Measurements from ENCODE around the gene EIF2B5.

EIF2B5 gene

DNA sequence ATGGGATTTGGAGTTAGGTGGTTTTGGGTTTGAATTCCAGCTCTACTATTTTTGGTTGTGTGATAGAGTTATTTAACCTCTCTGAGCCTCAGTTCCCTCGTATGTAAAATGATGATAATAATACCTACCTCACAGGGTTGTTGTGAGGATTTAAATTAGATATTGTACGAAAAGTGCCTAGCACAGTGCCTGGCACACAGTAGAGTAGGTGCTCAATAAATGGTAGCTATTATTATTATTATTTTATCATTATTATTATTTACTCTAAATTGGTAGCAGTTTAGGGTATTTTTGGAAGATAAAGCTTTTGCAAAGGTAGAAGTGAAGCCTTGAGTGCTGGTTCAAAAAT lies 38.2 kb downstream of the EIF2B5 start:
- TF ChIP-seq, protein P1, sequence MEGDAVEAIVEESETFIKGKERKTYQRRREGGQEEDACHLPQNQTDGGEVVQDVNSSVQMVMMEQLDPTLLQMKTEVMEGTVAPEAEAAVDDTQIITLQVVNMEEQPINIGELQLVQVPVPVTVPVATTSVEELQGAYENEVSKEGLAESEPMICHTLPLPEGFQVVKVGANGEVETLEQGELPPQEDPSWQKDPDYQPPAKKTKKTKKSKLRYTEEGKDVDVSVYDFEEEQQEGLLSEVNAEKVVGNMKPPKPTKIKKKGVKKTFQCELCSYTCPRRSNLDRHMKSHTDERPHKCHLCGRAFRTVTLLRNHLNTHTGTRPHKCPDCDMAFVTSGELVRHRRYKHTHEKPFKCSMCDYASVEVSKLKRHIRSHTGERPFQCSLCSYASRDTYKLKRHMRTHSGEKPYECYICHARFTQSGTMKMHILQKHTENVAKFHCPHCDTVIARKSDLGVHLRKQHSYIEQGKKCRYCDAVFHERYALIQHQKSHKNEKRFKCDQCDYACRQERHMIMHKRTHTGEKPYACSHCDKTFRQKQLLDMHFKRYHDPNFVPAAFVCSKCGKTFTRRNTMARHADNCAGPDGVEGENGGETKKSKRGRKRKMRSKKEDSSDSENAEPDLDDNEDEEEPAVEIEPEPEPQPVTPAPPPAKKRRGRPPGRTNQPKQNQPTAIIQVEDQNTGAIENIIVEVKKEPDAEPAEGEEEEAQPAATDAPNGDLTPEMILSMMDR (IDR thresholded peaks at IDR 0.05), result no peak
- no peak for DNase-seq (ENCODE audit: low spot score)
- Histone ChIP-seq H3K27ac (peak overlapping the region in 1 of 2 donors; percentile 64), H3K4me3 (no peak overlapping the region)

DNA sequence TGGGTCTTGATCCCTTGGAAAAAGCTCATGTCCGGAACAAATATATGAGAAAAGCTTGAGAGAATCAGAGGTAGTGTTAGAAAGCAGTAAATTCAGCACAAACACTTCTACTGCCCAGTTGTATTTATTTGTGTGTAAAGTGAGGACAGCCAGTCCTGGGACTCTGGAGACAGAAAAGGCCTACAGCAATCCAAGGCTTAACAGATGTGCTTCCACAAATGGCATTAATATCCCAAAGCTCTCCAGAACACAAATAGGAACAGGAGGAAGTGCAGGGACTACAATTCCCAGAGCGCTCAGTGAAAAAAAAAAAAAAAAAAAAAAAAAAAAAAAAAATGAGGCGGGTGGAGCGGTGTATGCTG lies 39.1 kb downstream of the EIF2B5 start:
- peak overlapping the region; percentile 21 to 64 for H3K27ac ChIP-seq
- no peak for DNase-seq (ENCODE audit: low spot score)
- H3K4me3 ChIP-seq, result no peak overlapping the region
- TF ChIP-seq, protein P1 (IDR thresholded peaks at IDR 0.05), result no peak

DNA sequence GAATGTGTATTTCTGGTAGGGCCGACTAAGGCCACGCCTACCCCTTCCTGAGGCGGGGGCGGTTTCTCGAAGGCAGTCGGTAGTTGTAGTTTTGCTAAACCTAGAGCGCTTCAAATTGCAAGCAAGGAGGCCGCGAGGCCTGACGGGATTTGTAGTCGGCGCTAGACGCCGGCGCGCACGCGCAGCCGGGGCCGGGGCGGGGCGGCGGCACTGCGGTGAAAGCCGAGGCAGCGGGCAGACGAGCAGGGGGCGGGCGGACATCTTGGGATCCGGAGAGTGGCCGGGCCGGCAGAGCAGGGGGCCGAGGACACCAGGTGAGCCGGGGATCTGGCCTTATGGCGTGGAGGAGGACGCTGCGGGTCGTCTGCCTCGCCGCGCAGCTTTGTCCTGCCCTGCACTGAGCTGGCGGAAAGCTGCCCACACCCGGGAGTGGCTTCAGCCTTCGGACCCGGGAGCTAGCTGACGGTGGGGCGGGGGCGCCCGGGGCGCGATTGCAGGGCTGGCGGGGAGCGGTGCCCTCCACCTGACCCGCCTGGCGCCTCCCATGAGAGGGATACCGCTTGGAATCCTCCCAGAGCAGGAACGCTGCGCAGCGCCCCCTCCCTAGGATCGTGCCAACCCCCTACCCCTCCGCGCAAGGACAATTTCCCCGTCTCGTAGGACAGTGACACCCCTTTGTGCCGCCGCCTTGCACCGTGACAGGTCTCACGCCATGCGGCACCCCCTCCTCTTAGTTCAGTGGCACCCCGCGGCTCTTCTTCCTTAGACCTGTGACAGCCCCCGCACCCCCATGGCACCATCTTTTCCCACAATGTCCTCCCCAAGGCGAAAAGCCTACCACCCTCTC lies 39.7 kb downstream of the EIF2B5 start, which contains the start of gene AP2M1:
Gene AP2M1, plus strand, starts transcription at position 210 of the 847 bp plus-strand sequence. CDS start 2,139 bp downstream, outside the sequence.
- peak within 1 kb of the TSS; percentile 91 for H3K4me3 ChIP-seq
- H3K27ac ChIP-seq, result peak within 1 kb of the TSS; percentile 90 to 97
- TF ChIP-seq, protein P1 (IDR thresholded peaks at IDR 0.05), result no peak
- DNase-seq (ENCODE audit: low spot score), result peak; percentile 100

DNA sequence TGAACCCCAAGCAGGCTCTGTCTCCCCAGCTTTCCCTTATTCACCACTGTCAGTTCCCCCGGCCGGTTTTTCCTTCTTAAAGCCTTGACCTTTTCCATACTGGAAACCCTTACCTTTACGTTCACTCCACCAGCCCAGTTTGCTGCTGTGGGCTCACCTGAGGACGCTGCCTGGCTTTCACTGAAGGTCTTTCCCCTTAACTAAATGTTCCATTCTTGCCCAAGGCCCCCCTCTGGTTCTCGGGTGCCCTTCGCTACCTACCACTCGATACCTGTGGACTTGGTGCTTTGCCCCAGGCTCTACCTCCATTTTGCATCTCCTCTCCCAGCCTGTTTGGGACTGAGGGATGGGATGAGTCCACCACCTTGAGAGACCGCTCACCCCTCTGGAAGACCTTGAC lies 40.3 kb downstream of the EIF2B5 start:
- peak overlapping the region; percentile 91 for H3K4me3 ChIP-seq
- peak overlapping the region; percentile 90 to 97 for H3K27ac ChIP-seq
- TF ChIP-seq, protein P1 (IDR thresholded peaks at IDR 0.05), result no peak
- DNase-seq (ENCODE audit: low spot score), result no peak

DNA sequence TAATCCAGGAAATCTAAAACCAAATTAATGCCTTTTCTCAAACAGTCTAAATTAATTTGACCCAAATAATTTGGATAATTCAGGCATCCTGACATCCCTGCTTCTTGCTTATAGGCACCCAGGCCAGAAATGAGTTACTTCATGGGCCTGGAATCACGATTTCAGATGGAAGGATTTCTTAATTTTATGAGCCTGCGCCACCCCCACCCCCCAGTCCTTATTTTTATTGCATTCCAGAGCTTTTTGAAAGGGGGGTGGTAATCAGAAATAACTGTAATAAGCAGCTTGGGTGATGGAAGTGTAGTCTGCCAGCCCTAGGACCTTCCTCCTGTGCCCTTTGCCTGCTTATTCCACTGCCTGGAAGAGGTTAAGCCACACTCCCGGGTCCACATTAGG lies 40.8 kb downstream of the EIF2B5 start:
- TF ChIP-seq, protein P1 (IDR thresholded peaks at IDR 0.05), result no peak
- DNase-seq (ENCODE audit: low spot score), result no peak
- Histone ChIP-seq H3K27ac (peak overlapping the region; percentile 90 to 97), H3K4me3 (peak overlapping the region; percentile 91)

DNA sequence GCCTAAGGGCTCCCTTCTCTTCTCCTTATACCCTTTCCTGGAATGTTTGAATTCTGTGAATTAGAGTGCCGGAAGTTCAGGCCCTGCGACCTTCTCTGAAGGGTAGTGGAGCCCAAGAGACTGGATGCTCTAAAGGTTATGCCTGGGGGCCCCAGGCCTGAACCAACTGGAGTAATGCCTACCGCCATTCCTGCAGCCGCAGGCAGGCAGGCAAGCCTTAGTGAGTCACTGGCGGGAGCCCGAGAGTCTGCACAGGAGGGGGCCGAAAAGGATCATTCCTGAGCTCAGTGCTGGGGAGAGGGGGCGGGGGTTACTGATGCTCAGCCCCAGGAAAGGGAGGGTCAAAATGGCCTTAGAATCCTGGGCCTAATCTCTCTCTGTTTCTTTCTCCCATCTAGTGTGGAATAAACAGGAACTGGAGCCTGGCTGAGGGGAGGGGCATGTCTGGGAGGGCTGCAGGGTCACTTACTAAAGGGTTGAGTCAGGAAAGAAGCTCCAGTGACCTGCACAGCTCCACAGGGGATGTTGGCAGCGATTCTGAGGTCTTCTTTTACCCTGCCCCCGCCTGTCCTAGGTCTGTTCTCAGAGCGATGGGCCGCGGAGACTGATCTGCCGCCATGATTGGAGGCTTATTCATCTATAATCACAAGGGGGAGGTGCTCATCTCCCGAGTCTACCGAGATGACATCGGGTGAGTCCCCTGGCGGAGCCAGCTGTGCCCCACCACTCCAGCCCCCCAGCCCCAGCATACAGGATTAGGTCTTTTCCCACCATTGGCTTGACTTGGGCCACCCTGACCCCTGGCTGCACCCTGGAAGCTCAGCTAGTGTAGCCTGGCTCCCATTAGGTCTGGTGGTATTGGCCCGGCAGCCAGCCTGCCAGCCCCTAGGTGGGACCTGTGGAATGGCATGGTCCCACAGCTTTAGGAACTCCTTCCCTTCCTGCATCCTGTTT lies 41.5 kb downstream of the EIF2B5 start:
- TF ChIP-seq, protein P1 (IDR thresholded peaks at IDR 0.05), result no peak
- Histone ChIP-seq H3K27ac (peak overlapping the region; percentile 90 to 97), H3K4me3 (peak overlapping the region; percentile 91)
- DNase-seq (ENCODE audit: low spot score), result peak; percentile 86

Data from coronary artery (tissue), 2 donors.